Tibial artery (tissue), 4 donors: ENCODE measurements around the gene SIMC1.
"Not testable (repeated sequence)": the region's sequence is repeated elsewhere in the genome, so short reads cannot be mapped to it uniquely, and the experiment has no call there.

Source experiments
- DNase-seq, 2 donors: peaks; one replicate each; pipeline ENCODE4 v3.0.0-alpha.2; 2019
- H3K27ac ChIP-seq, 2 donors: fragments of 200-600 bp; sonication (generic) in 1 of 2; 1 replicate in 1 of 2; 2 replicates in 1 of 2; pipeline ENCODE4 v1.5.1; 2018 to 2019; ENCODE audit warnings: mild to moderate bottlenecking in 1 of 2
- H3K27me3 ChIP-seq, 2 donors: fragments of 200-600 bp; sonication (generic) in 1 of 2; one replicate each; pipeline versions ENCODE4 v1.5.1 to v1.6.0; 2016 to 2019
- H3K36me3 ChIP-seq, 3 donors: fragments of 200-600 bp; sonication (generic) in 2 of 3; one replicate each; pipeline ENCODE4 v1.5.1; 2016 to 2019; ENCODE audit warnings: mild to moderate bottlenecking in 2 of 3
- H3K4me1 ChIP-seq, 4 donors: fragments of 200-600 bp; sonication (generic) in 2 of 4; 1 replicate in 3 of 4; 2 replicates in 1 of 4; pipeline ENCODE4 v1.5.1; 2016 to 2019
- H3K4me3 ChIP-seq, 2 donors: fragments of 200-600 bp; sonication (generic) in 1 of 2; 1 replicate in 1 of 2; 2 replicates in 1 of 2; pipeline ENCODE4 v1.5.1; 2018 to 2019; ENCODE audit warnings: mild to moderate bottlenecking in 2 of 2
- H3K9me3 ChIP-seq, 3 donors: fragments of 200-600 bp; sonication (generic) in 1 of 3; one replicate each; pipeline ENCODE4 v1.5.1; 2016 to 2019
- CTCF ChIP-seq, 2 experiments: fragments of 200-600 bp in 1 of 2; fragments of 450-650 bp in 1 of 2; IDR thresholded peaks; one replicate each; pipeline ENCODE4 v1.5.1; 2017 to 2019; ENCODE audit warnings: antibody characterized with exemption in 2 of 2, mild to moderate bottlenecking in 1 of 2, moderate library complexity in 1 of 2
- intact Hi-C: fragments of 100-400 bp; cut with DNase I; formaldehyde crosslinking; loops from one replicate; pipeline ENCODE4 v1.15.0; 2023; ENCODE audit warnings: low total_unique reads

The SIMC1 gene

DNA sequence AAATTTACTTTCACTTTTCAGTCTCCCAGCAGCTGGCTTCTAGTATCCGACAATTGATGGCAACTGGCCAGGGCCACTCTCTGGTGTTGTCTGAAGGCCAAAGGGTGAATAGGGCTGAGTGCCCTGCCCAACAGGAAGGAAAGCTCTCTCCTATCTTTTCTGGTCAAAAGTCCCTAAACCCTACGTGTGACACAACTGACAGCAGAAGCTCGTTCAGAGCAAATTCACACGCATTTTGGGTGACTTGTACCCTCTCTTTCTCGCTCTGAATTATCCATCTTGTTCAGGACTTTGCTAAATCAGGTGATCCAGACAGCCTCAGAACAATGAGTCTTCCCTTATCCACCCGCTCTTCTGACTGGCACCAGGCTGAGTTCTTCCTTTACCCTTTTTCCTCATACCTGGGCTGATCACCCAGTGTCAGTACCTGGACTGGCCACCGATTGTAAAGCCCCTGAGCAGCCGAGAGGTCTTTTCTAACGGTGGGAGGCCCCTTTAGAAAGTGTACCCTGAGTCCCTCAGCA, 21.8 kb upstream of the SIMC1 start:
- H3K9me3 ChIP-seq, H3K4me1 ChIP-seq, H3K36me3 ChIP-seq, H3K27ac ChIP-seq, H3K4me3 ChIP-seq, H3K27me3 ChIP-seq, intact Hi-C loops: not testable (repeated sequence)
- peak in 1 of 2 donors; percentile 22 for DNase-seq

GRCh38 chr5:176217188-176217729, 21.0 kb upstream of the SIMC1 start:
- H3K36me3 ChIP-seq, H3K4me3 ChIP-seq, H3K9me3 ChIP-seq, H3K27ac ChIP-seq, H3K4me1 ChIP-seq, intact Hi-C loops, DNase-seq, H3K27me3 ChIP-seq: not testable (repeated sequence)

DNA sequence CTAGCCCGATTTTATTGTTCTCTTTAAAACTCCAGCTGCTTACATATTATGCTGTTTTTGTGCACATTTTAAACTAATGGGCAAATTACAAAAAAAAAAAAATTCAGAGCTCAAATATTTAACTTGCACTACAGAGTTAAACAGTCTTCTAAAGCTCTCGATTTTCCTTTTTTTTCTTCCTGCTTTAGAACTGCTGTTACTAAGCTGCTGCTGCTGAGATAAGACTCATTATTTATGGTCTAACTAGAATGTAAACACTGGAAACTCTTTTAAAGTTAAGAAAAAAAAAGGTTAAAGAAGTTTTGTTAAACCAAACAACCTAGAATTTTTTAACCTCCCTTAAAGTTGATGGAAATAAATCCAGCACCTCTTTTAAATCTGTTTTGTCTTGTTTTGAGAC, 20.5 kb upstream of the SIMC1 start:
- H3K27me3 ChIP-seq, H3K27ac ChIP-seq, intact Hi-C loops, H3K9me3 ChIP-seq, H3K36me3 ChIP-seq, H3K4me3 ChIP-seq, H3K4me1 ChIP-seq, DNase-seq: not testable (repeated sequence)

DNA sequence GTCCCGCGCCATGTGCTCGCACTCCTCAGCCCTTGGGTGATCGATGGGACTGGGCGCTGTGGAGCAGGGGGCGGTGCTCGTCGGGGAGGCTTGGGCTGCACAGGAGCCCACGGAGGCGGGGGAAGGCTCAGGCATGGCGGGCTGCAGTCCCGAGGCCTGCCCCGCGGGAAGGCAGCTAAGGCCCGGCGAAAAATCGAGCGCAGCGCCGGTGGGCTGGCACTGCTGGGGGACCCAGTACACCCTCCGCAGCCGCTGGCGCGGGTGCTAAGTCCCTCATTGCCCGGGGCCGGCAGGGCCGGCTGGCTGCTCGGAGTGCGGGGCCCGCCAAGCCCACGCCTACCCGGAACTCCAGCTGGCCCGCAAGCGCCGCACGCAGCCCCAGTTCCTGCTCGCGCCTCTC, 16.2 kb upstream of the SIMC1 start:
- DNase-seq, H3K27me3 ChIP-seq, H3K36me3 ChIP-seq, H3K9me3 ChIP-seq, H3K4me3 ChIP-seq, intact Hi-C loops, H3K4me1 ChIP-seq, H3K27ac ChIP-seq: not testable (repeated sequence)

GRCh38 chr5:176228358-176228757, 9.9 kb upstream of the SIMC1 start:
- H3K27ac ChIP-seq, H3K27me3 ChIP-seq, intact Hi-C loops, H3K4me1 ChIP-seq, DNase-seq, H3K9me3 ChIP-seq, H3K4me3 ChIP-seq, H3K36me3 ChIP-seq: not testable (repeated sequence)

DNA sequence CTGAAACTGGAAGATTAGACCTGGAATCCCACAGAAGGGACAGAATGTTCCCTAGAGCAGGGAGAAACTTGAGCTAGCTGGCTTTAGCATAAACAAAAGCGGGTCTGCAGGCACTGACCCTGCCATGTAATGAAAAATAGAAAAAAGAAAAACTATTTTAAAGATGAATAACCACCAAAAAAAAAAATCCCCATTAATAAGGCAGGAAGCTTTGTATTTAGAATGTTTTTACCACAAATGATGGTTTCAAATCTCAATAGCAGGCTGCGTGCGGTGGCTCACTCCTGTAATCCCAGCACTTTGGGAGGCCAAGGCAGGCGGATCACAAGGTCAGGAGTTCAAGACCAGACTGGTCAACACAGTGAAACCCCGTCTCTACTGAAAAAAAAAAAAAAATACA, 5.0 kb upstream of the SIMC1 start:
- DNase-seq, intact Hi-C loops, H3K36me3 ChIP-seq, H3K4me1 ChIP-seq, H3K9me3 ChIP-seq, H3K27me3 ChIP-seq, H3K27ac ChIP-seq, H3K4me3 ChIP-seq: not testable (repeated sequence)

- H3K27ac ChIP-seq, H3K9me3 ChIP-seq, H3K36me3 ChIP-seq, H3K4me3 ChIP-seq, intact Hi-C loops, H3K27me3 ChIP-seq, DNase-seq, H3K4me1 ChIP-seq: not testable (repeated sequence)
- TF ChIP-seq CTCF (IDR thresholded peaks at IDR 0.05), result peak in 1 of 2 experiments; percentile 29
These were observed 3.1 kb upstream of the SIMC1 start for GRCh38 chr5:176235155-176235554.

GRCh38 chr5:176238645-176239283, 540 bp downstream of the SIMC1 start:
- intact Hi-C loops, DNase-seq: not testable (repeated sequence)

GRCh38 chr5:176239304-176239703, 1.1 kb downstream of the SIMC1 start:
- intact Hi-C loops, DNase-seq, H3K4me1 ChIP-seq, H3K27me3 ChIP-seq, H3K36me3 ChIP-seq, H3K4me3 ChIP-seq, H3K9me3 ChIP-seq, H3K27ac ChIP-seq: not testable (repeated sequence)

More at GRCh38 chr5:176238645-176239283, 540 bp downstream of the SIMC1 start:
- peak overlapping the region; percentile 33 to 47 for H3K27ac ChIP-seq
- peak overlapping the region; percentile 62 to 63 for H3K4me3 ChIP-seq
- H3K27me3 ChIP-seq, H3K4me1 ChIP-seq, H3K9me3 ChIP-seq, H3K36me3 ChIP-seq: not testable (repeated sequence)

DNA sequence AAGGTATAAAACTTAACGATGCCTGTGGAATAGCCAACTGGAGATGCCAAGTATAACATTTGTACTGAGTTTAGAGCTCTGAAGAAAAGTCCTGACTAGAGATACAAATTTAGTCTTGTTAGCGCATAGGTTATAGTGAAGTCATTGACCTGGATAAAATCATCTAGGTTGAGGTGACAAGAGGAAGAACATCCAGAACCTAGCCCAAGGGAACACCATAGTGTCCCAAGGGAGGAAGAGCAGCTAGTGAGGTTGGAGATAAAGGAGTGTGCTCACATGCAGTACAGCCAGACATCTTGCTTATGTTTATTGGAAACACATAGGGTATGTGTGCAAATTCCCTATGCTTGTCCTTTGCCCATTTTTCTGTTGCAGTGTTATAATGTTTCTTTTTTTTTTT, 6.1 kb downstream of the SIMC1 start:
- H3K4me1 ChIP-seq, H3K9me3 ChIP-seq, DNase-seq, H3K36me3 ChIP-seq, H3K27ac ChIP-seq, H3K27me3 ChIP-seq, H3K4me3 ChIP-seq, intact Hi-C loops: not testable (repeated sequence)

GRCh38 chr5:176245074-176245473, 6.8 kb downstream of the SIMC1 start:
- H3K4me3 ChIP-seq, intact Hi-C loops, H3K9me3 ChIP-seq, H3K36me3 ChIP-seq, H3K27me3 ChIP-seq, H3K27ac ChIP-seq, DNase-seq, H3K4me1 ChIP-seq: not testable (repeated sequence)

DNA sequence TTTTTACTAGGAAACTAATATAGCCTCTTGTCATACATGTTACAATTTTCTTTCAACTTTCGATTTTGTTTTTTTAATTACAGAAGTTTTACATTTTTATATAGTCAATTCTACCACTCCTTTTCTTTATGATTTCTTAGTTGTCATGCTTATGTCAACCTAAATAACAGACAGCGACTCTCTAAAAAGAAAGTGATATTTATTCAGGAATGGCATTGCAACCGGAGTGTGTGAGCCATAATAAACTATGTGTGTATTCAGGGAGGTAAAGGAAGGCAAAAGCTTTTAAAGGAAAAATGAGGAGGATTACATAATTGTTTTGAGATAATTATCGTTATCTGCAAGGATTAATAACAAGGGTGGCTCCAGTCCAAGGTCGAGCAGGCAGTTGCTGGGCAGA, 7.3 kb downstream of the SIMC1 start:
- H3K4me1 ChIP-seq, H3K4me3 ChIP-seq, H3K27ac ChIP-seq, H3K9me3 ChIP-seq, DNase-seq, H3K36me3 ChIP-seq, H3K27me3 ChIP-seq, intact Hi-C loops: not testable (repeated sequence)

GRCh38 chr5:176250691-176251090, 12.5 kb downstream of the SIMC1 start:
- H3K4me1 ChIP-seq, H3K9me3 ChIP-seq, DNase-seq, intact Hi-C loops, H3K36me3 ChIP-seq, H3K27me3 ChIP-seq, H3K4me3 ChIP-seq, H3K27ac ChIP-seq: not testable (repeated sequence)

- intact Hi-C loops, H3K4me1 ChIP-seq, H3K27me3 ChIP-seq, H3K9me3 ChIP-seq, H3K4me3 ChIP-seq, DNase-seq, H3K27ac ChIP-seq, H3K36me3 ChIP-seq: not testable (repeated sequence)
These were observed 13.9 kb downstream of the SIMC1 start for GRCh38 chr5:176252171-176252570.
